ENCODE results near the gene BOLA1.

Gene BOLA1

GRCh38 chr1:149928401-149928724 lies 29.0 kb downstream of the BOLA1 start:
- H4K91ac ChIP-seq (ENCODE audit: low read depth, low read length) = peak overlapping the region; percentile 61
- H3K4me1 ChIP-seq (ENCODE audit: control insufficient read depth in 1 of 2, insufficient read depth in 2 of 2, low read length in 2 of 2) = peaks cover 7 to 10% of the 10 kb centered on the region in 2 experiments
- peak overlapping the region; percentile 23 for H3K9ac ChIP-seq (ENCODE audit: low read length)
- H3K79me2 ChIP-seq (ENCODE audit: control insufficient read depth, insufficient read depth, low read length, poor library complexity) = peaks cover 8% of the 10 kb centered on the region
- no peaks in the 10 kb centered on the region for H3K27me3 ChIP-seq (ENCODE audit: insufficient read depth, low read length)
- peaks cover 11% of the 10 kb centered on the region for H3K79me1 ChIP-seq (ENCODE audit: low read length)
- no peak overlapping the region for H2BK120ac ChIP-seq (ENCODE audit: insufficient read depth, low read length, poor library complexity)
- no peak overlapping the region for H2BK5ac ChIP-seq (ENCODE audit: low read depth, low read length, poor library complexity)
- no peaks in the 10 kb centered on the region for H3K9me3 ChIP-seq (ENCODE audit: insufficient read depth, low read depth, low read length)
- peak overlapping the region; percentile 95 for H3K4me3 ChIP-seq (ENCODE audit: low read depth, low read length)
- H2BK12ac ChIP-seq (ENCODE audit: low read length) = no peak overlapping the region
- H2AFZ ChIP-seq (ENCODE audit: insufficient read depth, low read length, poor library complexity) = no peak overlapping the region
- H4K12ac ChIP-seq (ENCODE audit: low read depth, low read length) = no peak overlapping the region
- peak overlapping the region; percentile 95 for H3K27ac ChIP-seq (ENCODE audit: low read depth, low read length)
- H3K36me3 ChIP-seq (ENCODE audit: control insufficient read depth in 1 of 2, insufficient read depth in 2 of 2, low read length in 2 of 2) = peaks cover 29 to 62% of the 10 kb centered on the region in 2 experiments
- H3K4ac ChIP-seq (ENCODE audit: low read depth, low read length) = no peak overlapping the region
- no CpG with 5 or more reads among the region's 1 CpG for WGBS (ENCODE audit: extremely low coverage, insufficient coverage, insufficient read length)
- DNase-seq = no peak
- H3K23ac ChIP-seq (ENCODE audit: low read length) = no peak overlapping the region
- peak overlapping the region; percentile 74 for H3K4me2 ChIP-seq (ENCODE audit: low read length)
- no peak overlapping the region for H3K18ac ChIP-seq (ENCODE audit: low read length)
- no peak overlapping the region for H2AK5ac ChIP-seq (ENCODE audit: low read length)
- no peak overlapping the region for H3K14ac ChIP-seq (ENCODE audit: low read length)
- H4K8ac ChIP-seq (ENCODE audit: low read depth, low read length) = peak overlapping the region; percentile 94

- WGBS (ENCODE audit: extremely low coverage, insufficient coverage, insufficient read length) = no CpG with 5 or more reads among the region's 2 CpGs
These were observed 30.5 kb downstream of the BOLA1 start for GRCh38 chr1:149929856-149930255.

GRCh38 chr1:149931212-149931790 lies 31.9 kb downstream of the BOLA1 start:
- Histone ChIP-seq H4K8ac (ENCODE audit: low read depth, low read length) (no peak overlapping the region), H3K14ac (ENCODE audit: low read length) (no peak overlapping the region), H3K9me3 (ENCODE audit: insufficient read depth, low read depth, low read length) (no peaks in the 10 kb centered on the region), H3K9ac (ENCODE audit: low read length) (no peak overlapping the region), H3K27me3 (ENCODE audit: insufficient read depth, low read length) (no peaks in the 10 kb centered on the region), H3K79me2 (ENCODE audit: control insufficient read depth, insufficient read depth, low read length, poor library complexity) (peaks cover 10% of the 10 kb centered on the region), H3K27ac (ENCODE audit: low read depth, low read length) (no peak overlapping the region), H2BK120ac (ENCODE audit: insufficient read depth, low read length, poor library complexity) (no peak overlapping the region), H3K18ac (ENCODE audit: low read length) (no peak overlapping the region), H3K23ac (ENCODE audit: low read length) (no peak overlapping the region), H3K4me2 (ENCODE audit: low read length) (no peak overlapping the region), H2BK5ac (ENCODE audit: low read depth, low read length, poor library complexity) (no peak overlapping the region), H2BK12ac (ENCODE audit: low read length) (no peak overlapping the region), H2AFZ (ENCODE audit: insufficient read depth, low read length, poor library complexity) (no peak overlapping the region), H3K36me3 (ENCODE audit: control insufficient read depth in 1 of 2, insufficient read depth in 2 of 2, low read length in 2 of 2) (peaks cover 19 to 45% of the 10 kb centered on the region in 2 experiments), H3K4ac (ENCODE audit: low read depth, low read length) (no peak overlapping the region), H4K91ac (ENCODE audit: low read depth, low read length) (no peak overlapping the region), H3K4me1 (ENCODE audit: control insufficient read depth in 1 of 2, insufficient read depth in 2 of 2, low read length in 2 of 2) (peaks cover 9 to 17% of the 10 kb centered on the region in 2 experiments), H4K12ac (ENCODE audit: low read depth, low read length) (no peak overlapping the region), H3K79me1 (ENCODE audit: low read length) (peaks cover 16% of the 10 kb centered on the region), H2AK5ac (ENCODE audit: low read length) (no peak overlapping the region), H3K4me3 (ENCODE audit: low read depth, low read length) (no peak overlapping the region)
- DNase-seq = no peak
- WGBS (ENCODE audit: extremely low coverage, insufficient coverage, insufficient read length) = no CpG with 5 or more reads among the region's 13 CpGs

More at GRCh38 chr1:149929856-149930255, 30.5 kb downstream of the BOLA1 start:
- peaks cover 25 to 58% of the 10 kb centered on the region in 2 experiments for H3K36me3 ChIP-seq (ENCODE audit: control insufficient read depth in 1 of 2, insufficient read depth in 2 of 2, low read length in 2 of 2)
- no peak overlapping the region for H3K27ac ChIP-seq (ENCODE audit: low read depth, low read length)
- H4K91ac ChIP-seq (ENCODE audit: low read depth, low read length) = peak overlapping the region; percentile 16
- no peaks in the 10 kb centered on the region for H3K27me3 ChIP-seq (ENCODE audit: insufficient read depth, low read length)
- H4K12ac ChIP-seq (ENCODE audit: low read depth, low read length) = no peak overlapping the region
- no peak overlapping the region for H2AFZ ChIP-seq (ENCODE audit: insufficient read depth, low read length, poor library complexity)
- H3K79me2 ChIP-seq (ENCODE audit: control insufficient read depth, insufficient read depth, low read length, poor library complexity) = peaks cover 8% of the 10 kb centered on the region
- H2BK120ac ChIP-seq (ENCODE audit: insufficient read depth, low read length, poor library complexity) = no peak overlapping the region
- no peak overlapping the region for H3K14ac ChIP-seq (ENCODE audit: low read length)
- H2BK12ac ChIP-seq (ENCODE audit: low read length) = no peak overlapping the region
- no peak overlapping the region for H3K4me2 ChIP-seq (ENCODE audit: low read length)
- H3K4ac ChIP-seq (ENCODE audit: low read depth, low read length) = no peak overlapping the region
- H3K79me1 ChIP-seq (ENCODE audit: low read length) = peaks cover 11% of the 10 kb centered on the region
- no peak overlapping the region for H2BK5ac ChIP-seq (ENCODE audit: low read depth, low read length, poor library complexity)
- H3K23ac ChIP-seq (ENCODE audit: low read length) = no peak overlapping the region
- no peak overlapping the region for H3K18ac ChIP-seq (ENCODE audit: low read length)
- no peak for DNase-seq
- no peak overlapping the region for H3K4me3 ChIP-seq (ENCODE audit: low read depth, low read length)
- no peak overlapping the region for H2AK5ac ChIP-seq (ENCODE audit: low read length)
- no peak overlapping the region for H4K8ac ChIP-seq (ENCODE audit: low read depth, low read length)
- H3K9me3 ChIP-seq (ENCODE audit: insufficient read depth, low read depth, low read length) = no peaks in the 10 kb centered on the region
- H3K9ac ChIP-seq (ENCODE audit: low read length) = no peak overlapping the region
- peaks cover 7 to 10% of the 10 kb centered on the region in 2 experiments for H3K4me1 ChIP-seq (ENCODE audit: control insufficient read depth in 1 of 2, insufficient read depth in 2 of 2, low read length in 2 of 2)

- H3K27me3 ChIP-seq (ENCODE audit: insufficient read depth, low read length) = no peaks in the 10 kb centered on the region
- H3K27ac ChIP-seq (ENCODE audit: low read depth, low read length) = no peak overlapping the region
- H3K9ac ChIP-seq (ENCODE audit: low read length) = no peak overlapping the region
- no peak overlapping the region for H3K4me2 ChIP-seq (ENCODE audit: low read length)
- H3K79me2 ChIP-seq (ENCODE audit: control insufficient read depth, insufficient read depth, low read length, poor library complexity) = peaks cover 5% of the 10 kb centered on the region
- H4K8ac ChIP-seq (ENCODE audit: low read depth, low read length) = no peak overlapping the region
- no peak overlapping the region for H2AFZ ChIP-seq (ENCODE audit: insufficient read depth, low read length, poor library complexity)
- H3K14ac ChIP-seq (ENCODE audit: low read length) = no peak overlapping the region
- no peak overlapping the region for H3K4me3 ChIP-seq (ENCODE audit: low read depth, low read length)
- H3K4ac ChIP-seq (ENCODE audit: low read depth, low read length) = no peak overlapping the region
- H4K12ac ChIP-seq (ENCODE audit: low read depth, low read length) = no peak overlapping the region
- DNase-seq = no peak
- H3K18ac ChIP-seq (ENCODE audit: low read length) = no peak overlapping the region
- no peak overlapping the region for H2BK12ac ChIP-seq (ENCODE audit: low read length)
- H3K23ac ChIP-seq (ENCODE audit: low read length) = no peak overlapping the region
- H3K36me3 ChIP-seq (ENCODE audit: control insufficient read depth in 1 of 2, insufficient read depth in 2 of 2, low read length in 2 of 2) = peaks cover 17 to 41% of the 10 kb centered on the region in 2 experiments
- H2BK120ac ChIP-seq (ENCODE audit: insufficient read depth, low read length, poor library complexity) = no peak overlapping the region
- H3K9me3 ChIP-seq (ENCODE audit: insufficient read depth, low read depth, low read length) = no peaks in the 10 kb centered on the region
- no CpG with 5 or more reads among the region's 8 CpGs for WGBS (ENCODE audit: extremely low coverage, insufficient coverage, insufficient read length)
- H2BK5ac ChIP-seq (ENCODE audit: low read depth, low read length, poor library complexity) = no peak overlapping the region
- no peak overlapping the region for H2AK5ac ChIP-seq (ENCODE audit: low read length)
- H3K4me1 ChIP-seq (ENCODE audit: control insufficient read depth in 1 of 2, insufficient read depth in 2 of 2, low read length in 2 of 2) = peaks cover 6 to 14% of the 10 kb centered on the region in 2 experiments
- no peak overlapping the region for H4K91ac ChIP-seq (ENCODE audit: low read depth, low read length)
- peaks cover 23% of the 10 kb centered on the region for H3K79me1 ChIP-seq (ENCODE audit: low read length)
These were observed 33.1 kb downstream of the BOLA1 start for GRCh38 chr1:149932474-149932873.

All from trophoblast cell (in vitro differentiated cells and primary cell).